MM.1S (cell line): Measurements from ENCODE around the gene DPCD.

Experiments
- DNase-seq: peaks from one replicate; pipeline ENCODE4 v3.0.0-alpha.2; 2015
- H2AFZ ChIP-seq: fragments of 300-600 bp; sonication (generic); 2 replicates; pipeline ENCODE4 v1.6.0; 2016; ENCODE audit warnings: antibody characterized with exemption, low read length
- H3F3A ChIP-seq: fragments of 300-600 bp; sonication (generic); 2 replicates; pipeline ENCODE4 v1.6.1; 2016; ENCODE audit warnings: mild to moderate bottlenecking, antibody characterized with exemption, low read length, moderate library complexity, mixed read lengths; ENCODE audit not compliant: insufficient read depth
- H3K27ac ChIP-seq: fragments of 300-600 bp; sonication (generic); 2 replicates; pipeline ENCODE4 v1.5.1; 2016; ENCODE audit warnings: mild to moderate bottlenecking, low read length
- H3K27me3 ChIP-seq: fragments of 300-600 bp; sonication (generic); replicated peaks from 2 replicates; pipeline ENCODE4 v1.6.0; 2016; ENCODE audit warnings: low read length; ENCODE audit not compliant: insufficient read depth
- H3K36me3 ChIP-seq: fragments of 300-600 bp; sonication (generic); replicated peaks from 2 replicates; pipeline ENCODE4 v1.6.1; 2016; ENCODE audit warnings: mild to moderate bottlenecking, low read length, mixed read lengths; ENCODE audit not compliant: insufficient read depth
- H3K4me1 ChIP-seq: fragments of 300-600 bp; sonication (generic); 2 replicates; pipeline ENCODE4 v1.6.1; 2016; ENCODE audit warnings: low read length, mixed read lengths
- H3K4me2 ChIP-seq: fragments of 300-600 bp; sonication (generic); 2 replicates; pipeline ENCODE4 v1.6.0; 2016; ENCODE audit warnings: low read depth, low read length
- H3K4me3 ChIP-seq: fragments of 300-600 bp; sonication (generic); 2 replicates; pipeline ENCODE4 v1.5.1; 2016; ENCODE audit warnings: low read length, mixed read lengths
- H3K79me2 ChIP-seq: fragments of 300-600 bp; sonication (generic); 2 replicates; pipeline ENCODE4 v1.6.1; 2016; ENCODE audit warnings: mixed run types, low read length, mixed read lengths
- H3K9ac ChIP-seq: fragments of 300-600 bp; sonication (generic); 2 replicates; pipeline ENCODE4 v1.6.1; 2016; ENCODE audit warnings: low read length, mixed read lengths
- H3K9me2 ChIP-seq: fragments of 300-600 bp; sonication (generic); replicated peaks from 2 replicates; pipeline ENCODE4 v1.6.1; 2016; ENCODE audit warnings: mild to moderate bottlenecking, low read length, mixed read lengths; ENCODE audit not compliant: insufficient read depth
- H3K9me3 ChIP-seq: fragments of 300-600 bp; sonication (generic); replicated peaks from 2 replicates; pipeline ENCODE4 v1.6.1; 2016; ENCODE audit warnings: mild to moderate bottlenecking, low read length, mixed read lengths; ENCODE audit not compliant: insufficient read depth
- H4K20me1 ChIP-seq: fragments of 300-600 bp; sonication (generic); 2 replicates; pipeline ENCODE4 v1.6.1; 2016; ENCODE audit warnings: mild to moderate bottlenecking, low read length, moderate library complexity, mixed read lengths; ENCODE audit not compliant: insufficient read depth
- CTCF ChIP-seq: fragments of 300-600 bp; sonication (generic); IDR thresholded peaks from 2 replicates; pipeline ENCODE4 v1.5.1; 2016; ENCODE audit warnings: antibody characterized with exemption, low read length, mixed read lengths
- EZH2 ChIP-seq: fragments of 300-600 bp; sonication (generic); optimal IDR thresholded peaks from 2 replicates; pipeline ENCODE3; 2017; ENCODE audit warnings: low read depth, mild to moderate bottlenecking, antibody characterized with exemption, low read length, mixed read lengths
- EZH2phosphoT487 ChIP-seq: fragments of 300-600 bp; sonication (generic); IDR thresholded peaks from 2 replicates; pipeline ENCODE4 v1.6.1; 2018; ENCODE audit warnings: antibody characterized with exemption, low read length

The DPCD gene

GRCh38 chr10:101614663-101615524 lies 26.8 kb downstream of the DPCD start:
- H3K79me2 ChIP-seq = no peaks in the 10 kb centered on the region
- DNase-seq = no peak
- no peak overlapping the region for H3K27ac ChIP-seq
- H3K36me3 ChIP-seq = no peaks in the 10 kb centered on the region
- H3K9me2 ChIP-seq = no peaks in the 10 kb centered on the region
- TF ChIP-seq CTCF (no peak), EZH2phosphoT487 (no peak), EZH2 (no peak)
- H2AFZ ChIP-seq = no peak overlapping the region
- no peaks in the 10 kb centered on the region for H3K9me3 ChIP-seq
- H3K4me1 ChIP-seq = no peaks in the 10 kb centered on the region
- H3K9ac ChIP-seq = no peak overlapping the region
- no peaks in the 10 kb centered on the region for H4K20me1 ChIP-seq
- no peaks in the 10 kb centered on the region for H3F3A ChIP-seq
- H3K4me2 ChIP-seq = no peak overlapping the region
- H3K27me3 ChIP-seq = no peaks in the 10 kb centered on the region
- no peak overlapping the region for H3K4me3 ChIP-seq

- TF ChIP-seq EZH2phosphoT487 = no peak
- no peak for TF ChIP-seq CTCF
- no peak for TF ChIP-seq EZH2
- Histone ChIP-seq H3K4me3 (no peak overlapping the region), H4K20me1 (no peaks in the 10 kb centered on the region), H3K79me2 (no peaks in the 10 kb centered on the region), H3K27ac (no peak overlapping the region), H3K9me2 (no peaks in the 10 kb centered on the region), H2AFZ (no peak overlapping the region), H3K36me3 (no peaks in the 10 kb centered on the region), H3K9me3 (no peaks in the 10 kb centered on the region), H3K27me3 (no peaks in the 10 kb centered on the region), H3K4me1 (no peaks in the 10 kb centered on the region), H3K9ac (no peak overlapping the region), H3F3A (no peaks in the 10 kb centered on the region), H3K4me2 (no peak overlapping the region)
- DNase-seq = no peak
Observed at GRCh38 chr10:101615525-101616116, 27.5 kb downstream of the DPCD start.

GRCh38 chr10:101616415-101617101 lies 28.4 kb downstream of the DPCD start:
- Histone ChIP-seq H3K27me3 (no peaks in the 10 kb centered on the region), H3F3A (no peaks in the 10 kb centered on the region), H3K9me2 (no peaks in the 10 kb centered on the region), H3K4me3 (no peak overlapping the region), H3K27ac (no peak overlapping the region), H3K9ac (no peak overlapping the region), H2AFZ (no peak overlapping the region), H4K20me1 (no peaks in the 10 kb centered on the region), H3K4me1 (no peaks in the 10 kb centered on the region), H3K4me2 (no peak overlapping the region), H3K36me3 (no peaks in the 10 kb centered on the region), H3K79me2 (no peaks in the 10 kb centered on the region), H3K9me3 (no peaks in the 10 kb centered on the region)
- no peak for DNase-seq
- TF ChIP-seq CTCF (no peak), EZH2phosphoT487 (no peak), EZH2 (no peak)
